Measurements from ENCODE around the gene CTU2. TPM values are rescaled to one million over a fixed set of nuclear protein-coding genes. Genes with fewer than 3 reads are reported as not detected.

The CTU2 gene
- polyA plus RNA-seq, 1 of the 3 experiments (the other 2 are of a cell fraction): 16.2 TPM

GRCh38 chr16:88761830-88762229, 55.5 kb downstream of the CTU2 start:
- Histone ChIP-seq H4K20me1 (ENCODE audit: insufficient read depth) (peaks cover 97% of the 10 kb centered on the region), H3K4me1 (ENCODE audit: control insufficient read depth in 1 of 2, insufficient read depth in 2 of 2, low read depth in 1 of 2, low read length in 1 of 2) (peaks cover 0 to 10% of the 10 kb centered on the region in 2 experiments; a peak in 1 of 4 replicates)

GRCh38 chr16:88762258-88762870, 56.1 kb downstream of the CTU2 start:
- no peak for DNase-seq
- 71% methylated on average over 9 of the region's 16 CpGs for WGBS (ENCODE audit: low lambda C conversion rate)
- no peak overlapping the region for H2AFZ ChIP-seq (ENCODE audit: low read depth)
- H3K4me3 ChIP-seq (ENCODE audit: low read depth in 2 of 2, low read length in 1 of 2): no peak overlapping the region
- TF ChIP-seq MXI1 (IDR thresholded peaks at IDR 0.05; ENCODE audit: low read depth, low read length) (no peak), REST (IDR thresholded peaks at IDR 0.05; ENCODE audit: low read depth, low read length) (no peak)
- H3K27ac ChIP-seq (ENCODE audit: low read depth in 2 of 2, low read length in 1 of 2): no peak overlapping the region
- peaks cover 98% of the 10 kb centered on the region for H3K79me2 ChIP-seq (ENCODE audit: insufficient read depth)
- H3K9me2 ChIP-seq: no peaks in the 10 kb centered on the region
- no peaks in the 10 kb centered on the region for H3K9me3 ChIP-seq
- H3K36me3 ChIP-seq (replicated peaks in 1 of 2; ENCODE audit: control insufficient read depth in 1 of 2, insufficient read depth in 2 of 2, low read length in 1 of 2): peaks cover 0 to 3% of the 10 kb centered on the region in 2 experiments
- no peaks in the 10 kb centered on the region for H3K27me3 ChIP-seq (ENCODE audit: insufficient read depth)
- ChIA-PET CTCF (interaction anchor here (1.1 to 30.9 kb wide), 4 partner anchors 6 to 23 kb away, joined by 4 to 540 read pairs (median 48); no protein-coding TSS in a partner anchor), POLR2A (no interaction called here)
- H4K20me1 ChIP-seq (ENCODE audit: insufficient read depth): peaks cover 97% of the 10 kb centered on the region
- no peak overlapping the region for H3K4me2 ChIP-seq
- no peak overlapping the region for H3K9ac ChIP-seq
- H3K4me1 ChIP-seq (ENCODE audit: control insufficient read depth in 1 of 2, insufficient read depth in 2 of 2, low read depth in 1 of 2, low read length in 1 of 2): peaks cover 5 to 10% of the 10 kb centered on the region in 2 experiments; a peak in 2 of 4 replicates
- H3F3A ChIP-seq (replicated peaks; ENCODE audit: insufficient read depth): no peaks in the 10 kb centered on the region

More at GRCh38 chr16:88761830-88762229, 55.5 kb downstream of the CTU2 start:
- ChIA-PET CTCF (interaction anchor here (1.1 to 30.9 kb wide), 4 partner anchors 6 to 21 kb away, joined by 4 to 540 read pairs (median 48); no protein-coding TSS in a partner anchor), POLR2A (no interaction called here)
- Histone ChIP-seq H3K9me2 (no peaks in the 10 kb centered on the region), H3K4me2 (no peak overlapping the region), H3K27me3 (ENCODE audit: insufficient read depth) (no peaks in the 10 kb centered on the region), H3F3A (replicated peaks; ENCODE audit: insufficient read depth) (no peaks in the 10 kb centered on the region), H3K36me3 (replicated peaks in 1 of 2; ENCODE audit: control insufficient read depth in 1 of 2, insufficient read depth in 2 of 2, low read length in 1 of 2) (peaks cover 0 to 3% of the 10 kb centered on the region in 2 experiments), H3K4me3 (ENCODE audit: low read depth in 2 of 2, low read length in 1 of 2) (no peak overlapping the region), H3K27ac (ENCODE audit: low read depth in 2 of 2, low read length in 1 of 2) (no peak overlapping the region), H3K9me3 (no peaks in the 10 kb centered on the region), H2AFZ (ENCODE audit: low read depth) (no peak overlapping the region), H3K9ac (no peak overlapping the region), H3K79me2 (ENCODE audit: insufficient read depth) (peaks cover 97% of the 10 kb centered on the region)
- no peak for DNase-seq
- no peak for TF ChIP-seq POLR2AphosphoS5 (IDR thresholded peaks at IDR 0.05; ENCODE audit: low read depth, low read length)
- WGBS (ENCODE audit: low lambda C conversion rate): no CpG with 5 or more reads among the region's 10 CpGs

GRCh38 chr16:88762941-88763340, 56.6 kb downstream of the CTU2 start:
- POLR2A ChIA-PET: no interaction called here
- H3K27ac ChIP-seq (ENCODE audit: low read depth in 2 of 2, low read length in 1 of 2): no peak overlapping the region
- CTCF ChIA-PET: interaction anchor here (1.5 to 30.9 kb wide), 3 partner anchors 7 to 23 kb away, joined by 4 to 540 read pairs (median 93); no protein-coding TSS in a partner anchor
- peaks cover 98% of the 10 kb centered on the region for H3K79me2 ChIP-seq (ENCODE audit: insufficient read depth)
- no peak overlapping the region for H3K4me3 ChIP-seq (ENCODE audit: low read depth in 2 of 2, low read length in 1 of 2)
- H3K27me3 ChIP-seq (ENCODE audit: insufficient read depth): no peaks in the 10 kb centered on the region
- no peak overlapping the region for H3K9ac ChIP-seq
- H3K4me1 ChIP-seq (ENCODE audit: control insufficient read depth in 1 of 2, insufficient read depth in 2 of 2, low read depth in 1 of 2, low read length in 1 of 2): peaks cover 11 to 14% of the 10 kb centered on the region in 2 experiments; a peak in 3 of 4 replicates
- H2AFZ ChIP-seq (ENCODE audit: low read depth): no peak overlapping the region
- no peaks in the 10 kb centered on the region for H3F3A ChIP-seq (replicated peaks; ENCODE audit: insufficient read depth)
- no peaks in the 10 kb centered on the region for H3K9me2 ChIP-seq
- DNase-seq: no peak
- TF ChIP-seq SIN3A (IDR thresholded peaks at IDR 0.05; ENCODE audit: borderline replicate concordance, low read depth, low read length): no peak
- TF ChIP-seq ELF1 (IDR thresholded peaks at IDR 0.05): no peak
- no peak for TF ChIP-seq RXRA (IDR thresholded peaks at IDR 0.05; ENCODE audit: borderline replicate concordance, low read depth)
- TF ChIP-seq GATA2 (CRISPR knock-in tag; IDR thresholded peaks at IDR 0.05): no peak
- TF ChIP-seq MAX (IDR thresholded peaks at IDR 0.05; ENCODE audit: low read depth): no peak
- no peak for TF ChIP-seq RFX5 (IDR thresholded peaks at IDR 0.05; ENCODE audit: low read length)
- no peak for TF ChIP-seq JUND (IDR thresholded peaks at IDR 0.05)
- no peak for TF ChIP-seq USF1 (IDR thresholded peaks at IDR 0.05; ENCODE audit: borderline replicate concordance, low read depth)
- TF ChIP-seq GABPA (IDR thresholded peaks at IDR 0.05; ENCODE audit: low read depth): no peak
- no peak for TF ChIP-seq EZH2phosphoT487 (IDR thresholded peaks at IDR 0.05; ENCODE audit: borderline replicate concordance, low read depth)
- TF ChIP-seq EP300 (IDR thresholded peaks at IDR 0.05; ENCODE audit: borderline replicate concordance in 1 of 2, low read depth in 1 of 2, low read length in 1 of 2): no peak
- peaks cover 97% of the 10 kb centered on the region for H4K20me1 ChIP-seq (ENCODE audit: insufficient read depth)
- no peak overlapping the region for H3K4me2 ChIP-seq
- H3K36me3 ChIP-seq (replicated peaks in 1 of 2; ENCODE audit: control insufficient read depth in 1 of 2, insufficient read depth in 2 of 2, low read length in 1 of 2): peaks cover 0 to 3% of the 10 kb centered on the region in 2 experiments
- no peaks in the 10 kb centered on the region for H3K9me3 ChIP-seq
- 92% methylated on average over 5 of the region's 10 CpGs for WGBS (ENCODE audit: low lambda C conversion rate)
